ENCODE results near the gene IL16. TPM values are rescaled to one million over a fixed set of nuclear protein-coding genes. Genes with fewer than 3 reads are reported as not detected.
"Not testable (repeated sequence)": the region's sequence is repeated elsewhere in the genome, so short reads cannot be mapped to it uniquely, and the experiment has no call there.

The IL16 gene
- polyA plus RNA-seq, 1 donor = 6.6 TPM

- DNase-seq (ENCODE audit: low read depth) = no peak
These were observed 138.2 kb downstream of the IL16 start for GRCh38 chr15:81334768-81335435.

GRCh38 chr15:81335631-81336030 is 139.0 kb downstream of the IL16 start:
- DNase-seq (ENCODE audit: low read depth) = no peak

- DNase-seq (ENCODE audit: low read depth) = no peak
These were observed 139.9 kb downstream of the IL16 start for GRCh38 chr15:81336568-81336967.

- no peak for DNase-seq (ENCODE audit: low read depth)
These were observed 140.6 kb downstream of the IL16 start for GRCh38 chr15:81337241-81337640.

GRCh38 chr15:81337713-81338157 is 141.1 kb downstream of the IL16 start:
- DNase-seq (ENCODE audit: low read depth) = no peak

- no peak for DNase-seq (ENCODE audit: low read depth)
These were observed 141.7 kb downstream of the IL16 start for GRCh38 chr15:81338170-81339007.

GRCh38 chr15:81339321-81339720 is 142.6 kb downstream of the IL16 start:
- no peak for DNase-seq (ENCODE audit: low read depth)

- DNase-seq (ENCODE audit: low read depth) = no peak
These were observed 143.2 kb downstream of the IL16 start for GRCh38 chr15:81339851-81340250.

- no peak for DNase-seq (ENCODE audit: low read depth)
These were observed 144.7 kb downstream of the IL16 start for GRCh38 chr15:81341351-81341750.

GRCh38 chr15:81343371-81343770 is 146.7 kb downstream of the IL16 start:
- DNase-seq (ENCODE audit: low read depth) = no peak

GRCh38 chr15:81346611-81347010 is 149.9 kb downstream of the IL16 start:
- no peak for DNase-seq (ENCODE audit: low read depth)

GRCh38 chr15:81347910-81348309 is 151.2 kb downstream of the IL16 start:
- no peak for DNase-seq (ENCODE audit: low read depth)

- not testable (repeated sequence) for DNase-seq (ENCODE audit: low read depth)
These were observed 152.0 kb downstream of the IL16 start for GRCh38 chr15:81348691-81349090.

GRCh38 chr15:81349271-81349670 is 152.6 kb downstream of the IL16 start:
- no peak for DNase-seq (ENCODE audit: low read depth)

- no peak for DNase-seq (ENCODE audit: low read depth)
These were observed 155.0 kb downstream of the IL16 start for GRCh38 chr15:81351651-81352050.

- no peak for DNase-seq (ENCODE audit: low read depth)
These were observed 159.6 kb downstream of the IL16 start for GRCh38 chr15:81356252-81356651.

GRCh38 chr15:81357180-81357686 is 160.6 kb downstream of the IL16 start:
- no peak for DNase-seq (ENCODE audit: low read depth)

GRCh38 chr15:81358248-81358647 is 161.6 kb downstream of the IL16 start:
- DNase-seq (ENCODE audit: low read depth) = no peak

GRCh38 chr15:81360491-81360890 is 163.8 kb downstream of the IL16 start:
- no peak for DNase-seq (ENCODE audit: low read depth)

- DNase-seq (ENCODE audit: low read depth) = no peak
These were observed 165.2 kb downstream of the IL16 start for GRCh38 chr15:81361891-81362290.

- DNase-seq (ENCODE audit: low read depth) = no peak
These were observed 166.1 kb downstream of the IL16 start for GRCh38 chr15:81362790-81363189.

- DNase-seq (ENCODE audit: low read depth) = no peak
These were observed 166.6 kb downstream of the IL16 start for GRCh38 chr15:81363276-81363675.
